Measurements from ENCODE around the gene SH3PXD2A.

DNA sequence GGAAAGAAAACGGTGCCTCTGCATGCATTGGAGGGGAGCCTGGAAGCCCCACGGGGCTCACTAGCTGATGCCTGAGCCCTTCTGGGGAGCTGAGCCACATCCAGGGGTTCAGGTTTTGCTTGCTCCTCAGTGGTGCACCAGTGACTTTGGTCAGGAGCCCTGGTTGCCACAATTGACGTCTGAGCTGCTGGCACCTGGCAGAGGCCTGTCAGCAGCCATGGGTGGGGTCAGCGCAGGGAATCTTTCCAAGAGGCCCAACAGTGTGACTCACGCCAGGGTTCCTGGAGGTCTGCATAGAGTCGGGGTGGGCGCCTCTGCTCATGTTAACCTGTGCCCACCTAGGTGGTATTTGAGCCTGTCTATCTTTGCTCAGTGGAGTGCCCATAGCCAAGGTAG is 223.1 kb downstream of the SH3PXD2A start:
- TF ChIP-seq CTCF (conservative IDR thresholded peaks at IDR 0.05; ENCODE audit: low read depth, low read length) (no peak), EZH2 (IDR thresholded peaks at IDR 0.05; ENCODE audit: borderline replicate concordance, low read depth, low read length, poor library complexity, severe bottlenecking) (no peak)
